KOPT-K1 (cell line): ENCODE measurements around the gene HEBP2.

Experiments used
- H3K27ac ChIP-seq: fragments of 200-600 bp; sonication (generic); 2 replicates; pipeline ENCODE4 v1.5.1; 2016; ENCODE audit warnings: antibody characterized with exemption, mild to moderate bottlenecking, low read depth, low read length; ENCODE audit not compliant: poor library complexity, severe bottlenecking
- H3K36me3 ChIP-seq: fragments of 200-600 bp; sonication (generic); 2 replicates; pipeline ENCODE4 v1.5.1; 2017; ENCODE audit warnings: antibody characterized with exemption, mild to moderate bottlenecking, low read length, moderate library complexity; ENCODE audit not compliant: insufficient read depth
- H3K9me3 ChIP-seq: fragments of 200-600 bp; sonication (generic); 2 replicates; pipeline ENCODE4 v1.5.1; 2017; ENCODE audit warnings: antibody characterized with exemption, low read length, mild to moderate bottlenecking; ENCODE audit not compliant: insufficient read depth, poor library complexity, severe bottlenecking

The HEBP2 gene

DNA sequence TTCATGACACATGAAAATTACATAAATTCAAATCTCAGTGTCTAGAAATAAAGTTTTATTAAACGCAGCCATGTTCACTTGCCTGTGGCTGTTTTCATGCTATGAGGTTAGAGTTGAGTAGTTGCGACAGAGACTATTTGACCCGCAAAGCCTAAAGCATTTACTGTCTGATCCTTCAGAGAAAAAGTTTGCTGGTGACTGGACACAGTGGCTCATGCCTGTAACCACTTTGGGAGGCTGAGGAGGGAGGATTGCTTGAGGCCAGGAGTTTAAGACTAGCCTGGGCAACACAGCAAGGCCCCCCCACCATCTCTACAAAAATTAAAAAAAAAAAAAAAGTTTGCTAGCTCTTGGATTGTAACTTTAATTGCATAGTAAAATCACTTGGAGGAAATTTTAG lies 17.1 kb upstream of the HEBP2 start:
- Histone ChIP-seq H3K27ac (no peak overlapping the region), H3K9me3 (no peaks in the 10 kb centered on the region), H3K36me3 (no peaks in the 10 kb centered on the region)

DNA sequence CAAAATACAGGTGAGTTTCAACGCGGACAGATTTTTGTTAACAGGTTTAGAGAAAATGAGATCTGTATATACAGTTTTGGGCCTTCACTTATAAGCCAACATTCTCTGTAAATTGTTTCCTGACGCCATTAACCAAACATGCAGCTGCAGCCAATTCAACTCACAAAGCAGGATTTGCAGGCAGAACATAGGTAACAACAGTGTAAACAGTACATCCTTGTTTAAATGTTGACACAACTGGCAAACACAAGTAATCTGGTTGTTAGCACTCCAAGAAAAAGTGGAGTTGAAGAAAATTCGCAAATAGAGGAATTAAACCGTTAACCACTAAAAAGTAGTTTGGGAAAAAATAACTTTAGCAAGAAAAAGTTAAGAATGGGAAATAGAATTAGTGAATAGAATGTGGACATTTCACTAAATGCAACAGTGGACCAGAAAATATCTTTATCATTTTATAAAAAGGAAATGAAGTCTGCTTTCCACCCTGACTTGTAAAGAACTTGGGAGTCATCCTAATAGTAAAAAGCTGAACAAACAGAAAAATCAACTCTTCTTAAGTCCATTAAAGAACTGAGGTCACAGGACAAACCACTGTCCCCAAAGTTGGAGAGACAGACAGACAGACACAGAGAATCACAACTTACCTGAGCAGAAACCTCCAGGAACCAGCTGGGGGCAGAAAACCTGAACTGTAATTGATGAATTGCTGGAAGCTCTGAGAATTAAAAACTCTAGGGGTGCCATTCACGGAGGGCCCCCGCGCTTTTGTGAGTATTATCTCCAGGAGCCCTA lies 16.2 kb upstream of the HEBP2 start:
- no peaks in the 10 kb centered on the region for H3K36me3 ChIP-seq
- H3K9me3 ChIP-seq = no peaks in the 10 kb centered on the region
- H3K27ac ChIP-seq = no peak overlapping the region

DNA sequence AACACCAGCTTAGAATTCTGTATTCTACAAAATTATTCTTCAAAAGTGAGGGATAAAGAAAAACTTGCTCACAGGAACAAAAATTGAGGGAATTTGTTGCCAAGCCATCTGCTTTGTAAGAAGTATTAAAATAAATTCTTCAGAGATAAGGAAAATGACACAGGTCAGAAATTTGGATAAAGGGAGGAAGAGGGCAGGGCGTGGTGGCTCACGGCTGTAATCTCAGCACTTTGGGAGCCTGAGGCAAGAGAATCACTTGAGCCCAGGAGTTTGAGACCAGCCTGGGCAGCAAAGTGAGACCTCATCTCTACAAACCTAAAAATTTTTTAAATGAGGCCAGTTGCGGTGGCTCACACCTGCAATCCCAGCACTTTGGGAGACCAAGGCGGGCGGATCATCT lies 14.5 kb upstream of the HEBP2 start:
- H3K36me3 ChIP-seq = no peaks in the 10 kb centered on the region
- H3K9me3 ChIP-seq = no peaks in the 10 kb centered on the region
- H3K27ac ChIP-seq = no peak overlapping the region

DNA sequence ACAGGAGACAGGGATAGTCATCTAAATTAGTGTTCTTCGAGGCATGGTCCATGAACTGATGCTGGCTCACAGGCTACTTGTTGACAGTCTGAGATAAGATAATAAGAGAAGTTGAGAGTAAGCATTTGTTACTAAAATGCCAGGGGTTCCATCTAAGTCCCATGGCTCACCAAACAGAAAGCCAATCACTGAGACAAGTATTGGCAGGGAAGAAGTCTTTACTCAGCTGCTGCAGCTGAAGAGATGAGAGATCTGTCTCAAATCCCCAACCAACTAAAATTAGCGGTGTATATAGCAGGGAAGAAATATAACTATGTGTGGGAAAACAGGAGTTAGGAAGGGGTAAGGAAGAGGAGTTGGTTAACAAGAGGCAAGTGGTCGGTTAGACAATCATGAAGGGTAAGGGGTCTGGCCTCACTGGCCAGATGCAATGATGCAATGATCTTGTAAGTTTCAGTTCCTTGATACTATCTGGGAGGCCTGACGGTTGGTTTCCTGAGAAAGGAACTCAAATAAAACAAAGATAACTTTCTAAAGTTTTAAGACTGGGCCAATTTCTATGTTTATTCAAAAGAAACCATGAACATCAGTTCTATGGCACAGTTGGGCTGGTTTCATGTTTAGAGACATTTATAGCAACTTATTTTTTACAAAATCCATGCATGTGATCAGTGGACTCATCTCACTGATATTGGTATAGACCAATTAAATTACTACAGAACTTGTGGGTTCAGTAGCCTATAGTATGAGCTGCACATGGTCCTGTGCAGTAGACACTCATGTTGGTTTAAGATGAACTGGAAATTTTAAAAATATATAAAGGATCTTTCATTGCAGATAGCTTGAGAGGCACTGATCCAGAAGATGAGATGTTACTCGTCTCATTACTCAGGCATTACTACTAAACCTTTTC lies 9.9 kb upstream of the HEBP2 start:
- Histone ChIP-seq H3K9me3 (no peaks in the 10 kb centered on the region), H3K36me3 (no peaks in the 10 kb centered on the region), H3K27ac (no peak overlapping the region)

DNA sequence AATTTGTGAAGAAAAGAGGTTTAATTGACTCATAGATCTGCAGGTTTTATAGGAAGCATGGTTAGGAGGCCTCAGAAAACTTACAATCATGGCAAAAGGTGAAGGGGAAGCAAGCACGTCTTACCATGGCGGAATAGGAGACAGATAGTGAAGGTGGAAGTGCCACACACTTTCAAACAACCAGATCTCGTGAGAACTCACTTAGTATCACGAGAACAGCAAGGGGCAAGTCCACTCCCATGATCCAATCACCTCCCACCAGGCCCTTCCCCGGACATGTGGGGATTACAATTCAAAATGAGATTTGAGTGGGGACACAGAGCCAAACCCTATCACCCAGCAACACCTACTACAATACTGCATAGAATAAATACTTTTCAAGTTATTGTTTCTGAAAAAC lies 7.3 kb upstream of the HEBP2 start:
- Histone ChIP-seq H3K9me3 (no peaks in the 10 kb centered on the region), H3K36me3 (no peaks in the 10 kb centered on the region), H3K27ac (no peak overlapping the region)

DNA sequence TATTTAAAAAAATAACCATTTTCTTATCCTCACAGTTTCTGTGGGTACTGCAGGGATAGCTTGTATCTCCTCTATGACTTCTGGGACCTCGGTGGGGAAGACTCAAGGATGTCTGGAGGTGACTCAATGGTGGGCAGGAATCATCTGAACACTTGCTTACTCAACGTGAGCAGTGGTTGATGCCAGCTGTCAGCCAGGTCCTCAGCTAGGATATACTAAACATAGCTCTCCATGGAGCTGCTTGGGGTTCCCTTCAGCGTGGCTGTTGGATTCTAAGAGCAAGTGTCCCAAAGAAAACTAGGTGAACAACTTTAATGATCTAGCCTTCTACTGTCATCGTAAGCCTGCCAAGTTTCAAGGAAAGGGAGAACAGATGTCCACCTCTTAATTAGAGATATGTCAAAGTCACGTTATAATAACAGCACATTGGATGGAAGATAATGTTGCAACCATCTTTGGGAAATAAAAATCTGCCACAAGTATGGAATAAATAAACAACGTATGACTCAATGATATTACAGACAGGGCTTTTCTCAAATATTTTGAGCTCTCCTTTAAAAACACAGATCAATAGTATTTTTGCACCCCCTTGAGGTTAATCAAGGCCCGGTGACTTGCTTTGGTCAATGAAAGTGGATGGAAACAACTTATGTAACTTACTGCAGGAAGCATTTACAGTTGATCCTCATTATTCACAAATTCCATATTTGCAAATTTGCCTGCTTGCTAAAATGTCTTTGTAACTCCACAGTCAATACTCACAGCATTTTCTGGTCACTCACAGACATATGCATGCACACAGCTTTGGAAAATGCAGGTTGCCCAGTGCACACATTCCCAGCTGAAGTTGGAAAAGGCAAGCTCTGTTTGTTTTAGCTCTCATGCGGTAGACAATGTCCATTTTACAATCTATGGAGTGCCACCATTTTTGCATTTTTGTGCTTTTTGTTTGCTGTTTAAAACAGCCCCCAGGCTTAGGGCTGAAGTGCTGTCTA lies 6.6 kb upstream of the HEBP2 start:
- H3K36me3 ChIP-seq = no peaks in the 10 kb centered on the region
- H3K27ac ChIP-seq = no peak overlapping the region
- H3K9me3 ChIP-seq = no peaks in the 10 kb centered on the region

DNA sequence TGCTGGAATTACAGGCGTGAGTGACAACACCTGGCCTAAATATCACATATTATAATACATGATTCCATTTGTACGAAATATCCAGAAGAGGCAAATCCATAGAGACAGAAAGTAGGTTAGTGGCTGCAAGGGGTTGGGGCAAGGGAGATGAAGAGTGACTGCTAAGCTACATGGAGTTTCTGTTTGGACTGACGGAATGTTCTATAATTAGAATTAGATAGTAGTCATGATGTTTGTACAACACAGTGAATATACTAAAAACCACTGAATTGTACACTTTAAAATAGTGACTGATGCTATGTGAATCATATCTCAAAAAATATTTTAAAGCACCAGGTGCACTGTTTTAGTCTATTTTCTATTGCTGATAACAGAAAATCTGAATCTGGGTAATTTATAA lies 3.7 kb upstream of the HEBP2 start:
- no peaks in the 10 kb centered on the region for H3K9me3 ChIP-seq
- H3K27ac ChIP-seq = no peak overlapping the region
- H3K36me3 ChIP-seq = no peaks in the 10 kb centered on the region

DNA sequence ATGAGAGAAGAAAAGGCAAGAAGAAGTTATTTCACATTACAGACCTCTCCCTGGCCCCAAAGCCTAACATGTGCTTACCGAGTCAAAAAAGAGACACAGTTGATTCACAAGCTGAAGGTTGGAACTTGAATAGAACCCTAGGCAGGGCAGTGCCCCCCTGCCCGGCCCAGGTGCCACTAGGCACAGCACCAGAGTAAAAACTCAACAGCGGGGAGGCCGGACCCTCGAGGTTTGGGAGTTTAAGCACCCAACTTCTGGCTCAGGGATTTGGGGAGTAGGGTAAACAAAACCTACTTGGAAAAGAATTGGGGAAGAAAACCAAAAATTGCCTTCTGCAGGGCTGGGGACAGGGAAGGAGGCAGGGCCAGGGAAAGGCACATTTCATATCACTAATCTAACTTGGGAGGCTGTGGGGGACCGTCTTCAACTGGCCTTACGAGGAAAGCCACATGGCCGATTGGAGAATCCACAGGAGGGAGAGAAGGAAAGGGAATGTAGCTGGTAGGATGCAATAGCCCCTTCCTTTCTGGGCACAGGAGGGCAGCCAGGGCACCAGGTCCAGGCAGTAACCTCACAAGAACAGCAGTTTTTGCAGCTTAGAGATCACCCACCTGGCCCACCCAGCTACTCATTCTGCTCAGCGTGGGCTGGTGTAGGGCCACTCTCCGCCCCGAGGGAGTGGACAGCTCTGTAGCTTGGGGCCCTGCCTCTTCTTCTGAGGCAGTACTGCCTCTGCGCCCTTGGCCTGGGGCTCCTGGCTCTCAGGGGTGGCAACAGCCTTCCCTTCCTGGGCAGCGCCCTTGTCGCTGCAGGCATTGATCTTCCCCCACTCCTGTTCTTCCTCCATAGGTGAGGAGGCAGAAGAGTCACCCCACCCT lies 1.8 kb upstream of the HEBP2 start:
- Histone ChIP-seq H3K27ac (no peak overlapping the region), H3K36me3 (no peaks in the 10 kb centered on the region), H3K9me3 (no peaks in the 10 kb centered on the region)

DNA sequence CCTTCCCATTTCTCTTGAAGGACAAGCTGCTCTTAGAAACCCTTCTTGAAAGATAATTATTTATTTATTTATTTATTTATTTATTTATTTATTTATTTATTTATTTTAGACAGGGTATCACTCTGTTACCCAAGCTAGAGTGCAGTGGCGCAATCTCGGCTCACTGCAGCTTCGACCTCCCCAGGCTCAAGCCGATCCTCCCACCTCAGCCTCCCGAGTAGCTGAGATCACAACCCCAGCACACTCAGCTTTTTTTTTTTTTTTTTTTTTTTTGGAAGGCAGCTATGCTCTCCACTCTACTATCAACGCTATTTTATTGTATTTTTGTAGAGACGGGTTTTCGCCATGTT lies 1.2 kb upstream of the HEBP2 start:
- H3K9me3 ChIP-seq = no peaks in the 10 kb centered on the region
- H3K27ac ChIP-seq = no peak overlapping the region
- no peaks in the 10 kb centered on the region for H3K36me3 ChIP-seq

DNA sequence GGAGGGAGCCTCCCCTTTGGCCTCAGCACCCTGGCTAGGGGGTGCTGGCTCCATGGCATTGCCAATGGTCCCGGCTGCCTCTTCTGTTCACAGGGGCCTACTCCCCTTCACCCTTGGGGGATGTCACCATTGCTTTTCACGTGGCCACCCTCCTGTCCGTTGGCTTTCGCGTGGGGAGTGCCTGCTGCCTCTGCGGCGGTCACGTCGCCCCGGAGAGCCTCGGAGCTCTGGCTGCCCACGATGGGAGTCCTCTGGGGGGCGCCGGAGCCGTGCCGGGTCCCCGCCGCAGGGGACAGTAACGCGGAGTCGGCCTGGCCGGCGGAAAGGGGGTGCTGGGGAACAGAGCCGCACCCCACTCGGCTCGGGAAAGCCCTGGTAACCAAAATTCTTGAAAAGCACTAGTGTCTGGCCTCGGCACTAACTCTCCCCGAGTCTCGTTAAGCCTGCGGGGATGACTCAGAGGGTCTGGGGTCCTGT lies 661 bp upstream of the HEBP2 start:
- Histone ChIP-seq H3K27ac (peak overlapping the region; percentile 44), H3K9me3 (no peaks in the 10 kb centered on the region), H3K36me3 (no peaks in the 10 kb centered on the region)

DNA sequence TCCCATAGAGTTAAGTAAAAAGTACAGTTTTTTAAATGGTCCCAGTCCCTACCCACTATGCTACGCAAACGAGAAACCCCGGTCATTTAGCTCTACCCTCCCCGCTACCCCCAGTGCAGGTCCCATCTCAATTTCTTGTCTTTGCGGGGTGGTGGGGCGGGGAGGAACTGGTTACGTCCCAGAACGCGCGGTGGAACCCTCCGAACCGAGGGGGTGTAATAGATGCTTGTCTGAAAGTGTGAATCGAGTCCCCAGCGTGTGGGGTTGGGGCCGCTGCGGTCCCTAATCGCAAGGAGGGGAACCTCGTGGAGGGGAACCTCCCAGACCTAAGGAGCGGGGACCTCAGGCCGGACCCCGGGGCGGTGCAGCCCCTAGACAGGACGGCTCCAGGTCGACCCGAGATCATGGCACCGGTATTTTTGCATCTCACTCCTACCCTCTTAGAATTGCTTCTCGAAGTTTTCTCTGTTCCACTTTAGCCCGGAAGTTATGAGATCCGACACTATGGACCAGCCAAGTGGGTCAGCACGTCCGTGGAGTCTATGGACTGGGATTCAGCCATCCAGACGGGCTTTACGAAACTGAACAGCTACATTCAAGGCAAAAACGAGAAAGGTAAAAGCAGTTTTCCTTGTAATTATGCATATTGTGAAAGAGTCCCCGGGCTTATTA lies 779 bp downstream of the HEBP2 start:
- Histone ChIP-seq H3K36me3 (no peaks in the 10 kb centered on the region), H3K27ac (no peak overlapping the region), H3K9me3 (no peaks in the 10 kb centered on the region)

DNA sequence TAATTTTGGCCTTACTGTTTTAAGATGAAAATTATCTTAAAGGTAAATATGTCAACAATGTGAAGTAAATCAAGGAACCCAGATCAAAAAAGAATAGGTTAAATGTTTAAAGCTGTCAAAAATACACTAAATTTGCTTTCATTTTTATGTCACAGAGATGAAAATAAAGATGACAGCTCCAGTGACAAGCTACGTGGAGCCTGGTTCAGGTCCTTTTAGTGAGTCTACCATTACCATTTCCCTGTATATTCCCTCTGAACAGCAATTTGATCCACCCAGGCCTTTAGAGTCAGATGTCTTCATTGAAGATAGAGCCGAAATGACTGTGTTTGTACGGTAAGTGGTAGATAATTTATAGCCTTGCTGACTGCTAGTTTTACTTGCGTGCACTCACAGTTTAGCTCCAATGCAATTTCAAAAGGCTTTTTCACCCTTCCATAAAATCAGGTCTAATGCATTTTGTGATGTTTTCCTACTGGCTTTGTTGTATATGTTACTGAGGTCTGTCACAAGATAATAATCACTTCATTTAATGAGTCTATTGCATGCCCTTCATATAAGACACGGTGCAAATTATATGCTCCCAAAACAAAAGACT lies 1.9 kb downstream of the HEBP2 start:
- Histone ChIP-seq H3K36me3 (no peaks in the 10 kb centered on the region), H3K27ac (no peak overlapping the region), H3K9me3 (no peaks in the 10 kb centered on the region)

DNA sequence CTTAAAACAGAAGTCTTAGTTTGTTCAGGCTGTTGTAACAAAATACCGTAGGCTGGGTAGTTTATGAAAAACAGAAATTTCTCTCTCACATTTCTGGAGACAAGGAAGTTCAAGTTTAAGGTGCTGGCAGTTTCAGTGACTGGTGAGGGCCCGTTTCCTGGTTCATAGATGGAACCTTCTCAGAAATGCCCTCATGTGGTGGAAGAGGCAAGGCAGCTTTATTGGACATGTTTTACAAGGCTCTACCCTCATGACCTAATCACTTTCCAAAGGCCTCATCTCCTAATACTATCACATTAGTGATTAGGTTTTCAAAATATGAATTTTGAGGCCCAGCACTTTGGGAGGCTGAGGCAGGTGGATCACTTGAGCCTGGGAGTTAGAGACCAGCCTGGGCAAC lies 2.4 kb downstream of the HEBP2 start:
- H3K27ac ChIP-seq = no peak overlapping the region
- no peaks in the 10 kb centered on the region for H3K9me3 ChIP-seq
- no peaks in the 10 kb centered on the region for H3K36me3 ChIP-seq
